ENCODE measurements around the gene APOB.

GRCh38 chr2:21023419-21024181 lies 20.3 kb downstream of the APOB start:
- TF ChIP-seq CTCF (IDR thresholded peaks at IDR 0.05) (no peak), POLR2AphosphoS5 (IDR thresholded peaks at IDR 0.05) (no peak)

Measured in breast epithelium (tissue), 3 donors.